ENCODE results near the gene TMEM272.

TMEM272 gene

DNA sequence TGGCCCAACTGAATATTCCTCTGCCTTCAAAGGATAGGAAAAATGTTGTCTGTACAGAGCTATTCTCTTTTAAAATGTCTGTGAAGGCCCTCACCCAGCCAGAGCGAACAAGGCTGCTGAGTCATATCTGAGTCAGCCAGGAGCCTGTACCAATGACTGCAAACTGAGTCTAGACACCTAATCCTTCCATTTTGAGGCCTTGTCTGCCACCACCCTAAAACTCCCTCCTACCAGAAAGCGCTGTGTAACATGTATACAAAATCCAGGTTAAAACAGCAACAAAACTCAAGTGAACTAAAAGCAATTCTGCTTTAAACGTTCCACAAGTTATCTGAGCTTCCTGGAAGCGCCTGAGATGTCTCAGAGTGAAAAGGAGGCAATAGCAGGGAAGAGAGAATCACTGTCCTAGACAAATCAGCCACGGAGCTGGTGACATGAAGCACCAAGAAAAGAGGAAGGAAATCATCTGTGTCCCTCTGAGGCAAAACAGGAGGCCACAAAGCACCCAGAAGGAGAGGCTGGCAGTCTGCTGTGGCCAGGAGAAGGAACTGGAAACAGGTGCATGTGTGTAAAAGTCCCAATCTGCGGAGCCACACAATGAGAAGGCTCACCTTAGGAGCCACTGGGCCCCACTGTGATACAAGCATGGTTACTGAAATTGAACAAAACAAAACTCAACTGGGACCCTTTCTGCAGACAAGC lies 51.3 kb downstream of the TMEM272 start:
- H3K4me3 ChIP-seq (ENCODE audit: low read length): no peak overlapping the region
- DNase-seq (ENCODE audit: low read depth, low spot score): no peak

DNA sequence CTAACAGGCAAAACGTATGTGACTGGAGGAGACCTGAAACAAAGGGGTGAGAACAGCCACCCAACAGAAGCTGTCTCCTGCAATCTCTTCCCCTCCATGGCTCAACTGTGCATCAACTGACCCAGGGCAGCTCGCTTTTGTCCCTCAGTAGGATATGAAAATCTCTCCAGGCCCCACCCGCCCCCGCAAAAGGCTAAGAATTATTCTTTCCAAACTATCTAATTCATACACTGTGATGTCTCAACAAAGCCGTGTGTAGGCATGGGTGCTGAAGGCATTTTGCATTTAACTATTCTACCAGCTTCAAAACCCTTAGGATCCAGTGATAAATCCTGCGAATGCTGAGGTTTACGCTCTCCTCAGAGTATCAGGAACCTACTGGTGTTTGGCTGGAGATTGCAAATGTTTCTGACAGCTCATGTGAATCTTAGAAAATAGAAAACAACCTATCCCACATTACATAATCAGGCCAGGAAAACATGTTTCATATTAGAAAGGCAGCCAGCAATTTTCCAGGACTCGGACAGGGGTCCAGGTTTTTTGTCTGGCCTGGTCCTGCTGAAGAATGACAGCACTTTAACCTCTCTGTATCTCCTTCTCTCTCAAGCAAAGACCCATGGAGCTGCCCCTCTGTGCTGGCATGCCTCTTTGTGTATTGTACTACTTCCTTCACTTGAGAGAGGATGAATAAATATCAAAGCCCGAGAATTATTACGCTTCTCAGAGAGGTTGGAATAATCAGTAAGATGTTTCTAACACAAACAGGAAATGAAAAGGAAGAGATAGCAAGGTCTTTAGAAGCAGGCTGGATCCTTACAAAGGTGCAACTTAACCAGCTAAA lies 58.3 kb downstream of the TMEM272 start:
- DNase-seq (ENCODE audit: low read depth, low spot score): no peak
- H3K4me3 ChIP-seq (ENCODE audit: low read length): no peak overlapping the region

DNA sequence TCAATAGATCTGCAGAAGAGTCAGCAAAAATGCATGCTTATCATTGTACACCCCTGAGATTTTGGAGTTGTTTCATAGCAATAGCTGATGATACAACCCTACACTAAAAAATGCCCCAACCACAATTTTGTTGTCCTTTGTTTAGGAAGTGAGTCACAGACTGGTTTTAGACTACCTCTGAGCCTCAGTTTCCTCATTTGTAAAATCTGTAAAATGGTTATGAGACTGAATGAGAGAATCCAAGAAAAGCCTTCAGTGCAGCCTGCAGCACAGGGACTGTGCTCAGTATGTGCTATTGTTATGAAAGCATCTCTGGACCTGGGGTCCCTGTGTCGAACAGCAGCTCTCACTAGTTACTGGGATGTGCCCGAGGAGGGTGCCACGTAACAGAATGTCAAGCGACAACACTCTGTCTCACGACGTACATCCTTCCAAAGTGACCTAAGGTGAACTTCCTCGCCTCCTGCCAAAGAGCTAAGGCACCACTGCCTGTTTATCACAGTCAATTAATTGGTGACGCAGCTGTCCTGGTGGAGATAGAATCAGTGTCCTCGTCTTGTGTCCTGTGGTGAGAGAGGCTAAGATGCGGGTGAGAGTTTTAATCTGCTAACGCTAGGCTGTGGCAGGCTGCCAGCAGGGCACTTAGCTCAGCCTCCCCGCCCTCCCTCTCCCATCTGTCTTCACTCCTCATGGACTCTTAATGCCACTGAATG lies 59.1 kb downstream of the TMEM272 start:
- no peak overlapping the region for H3K4me3 ChIP-seq (ENCODE audit: low read length)
- DNase-seq (ENCODE audit: low read depth, low spot score): peak; percentile 39

DNA sequence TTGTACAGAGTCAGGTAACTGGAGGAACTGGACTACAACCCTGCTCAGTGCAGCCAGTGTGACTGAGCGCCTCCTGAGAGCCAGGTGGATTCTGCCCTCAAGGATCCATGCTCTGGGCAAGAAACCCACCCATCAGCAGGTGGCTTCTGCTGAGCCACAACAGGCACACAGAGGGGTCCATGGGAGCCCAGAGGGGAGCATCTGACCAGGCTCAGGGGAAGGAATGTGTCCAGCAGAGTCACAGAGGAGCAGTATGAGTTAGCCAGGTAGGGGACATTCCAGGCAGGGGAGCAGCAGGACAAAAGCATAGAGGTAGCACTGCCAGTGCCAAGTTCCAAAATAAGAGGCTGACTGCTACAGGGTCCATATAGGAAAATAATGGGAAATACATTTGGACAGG lies 60.9 kb downstream of the TMEM272 start:
- no peak overlapping the region for H3K4me3 ChIP-seq (ENCODE audit: low read length)
- DNase-seq (ENCODE audit: low read depth, low spot score): no peak

DNA sequence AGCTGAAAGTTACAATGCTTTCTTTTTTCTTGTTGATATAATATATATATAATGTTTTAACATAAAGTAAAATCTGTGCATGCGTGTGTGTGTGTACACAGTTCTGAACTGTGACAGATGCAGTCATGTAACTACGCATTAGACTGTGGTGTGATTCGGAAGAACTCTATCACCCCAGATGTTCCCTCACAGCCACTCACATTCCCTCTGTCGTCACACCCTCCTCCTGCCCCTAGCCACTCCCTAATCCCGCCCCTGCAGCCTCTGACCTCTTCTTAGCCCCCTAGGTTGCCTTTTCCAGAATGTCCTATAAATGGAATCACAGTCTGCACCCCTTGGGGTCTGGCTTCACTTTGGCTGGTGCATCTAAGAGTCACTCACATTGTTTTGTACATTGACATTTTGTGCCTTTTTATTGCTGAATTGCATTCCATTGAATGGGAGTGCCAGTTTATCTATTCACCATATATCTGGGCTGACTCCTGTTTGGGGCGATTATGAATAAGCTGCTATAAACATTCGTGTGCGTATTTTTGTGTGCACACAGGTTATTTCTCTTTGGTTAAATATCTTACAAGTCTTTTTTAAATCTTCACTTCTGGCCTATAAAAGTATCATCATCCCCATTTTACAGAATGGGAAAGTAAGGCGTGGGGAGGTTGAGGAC lies 61.4 kb downstream of the TMEM272 start:
- H3K4me3 ChIP-seq (ENCODE audit: low read length): no peak overlapping the region
- no peak for DNase-seq (ENCODE audit: low read depth, low spot score)

DNA sequence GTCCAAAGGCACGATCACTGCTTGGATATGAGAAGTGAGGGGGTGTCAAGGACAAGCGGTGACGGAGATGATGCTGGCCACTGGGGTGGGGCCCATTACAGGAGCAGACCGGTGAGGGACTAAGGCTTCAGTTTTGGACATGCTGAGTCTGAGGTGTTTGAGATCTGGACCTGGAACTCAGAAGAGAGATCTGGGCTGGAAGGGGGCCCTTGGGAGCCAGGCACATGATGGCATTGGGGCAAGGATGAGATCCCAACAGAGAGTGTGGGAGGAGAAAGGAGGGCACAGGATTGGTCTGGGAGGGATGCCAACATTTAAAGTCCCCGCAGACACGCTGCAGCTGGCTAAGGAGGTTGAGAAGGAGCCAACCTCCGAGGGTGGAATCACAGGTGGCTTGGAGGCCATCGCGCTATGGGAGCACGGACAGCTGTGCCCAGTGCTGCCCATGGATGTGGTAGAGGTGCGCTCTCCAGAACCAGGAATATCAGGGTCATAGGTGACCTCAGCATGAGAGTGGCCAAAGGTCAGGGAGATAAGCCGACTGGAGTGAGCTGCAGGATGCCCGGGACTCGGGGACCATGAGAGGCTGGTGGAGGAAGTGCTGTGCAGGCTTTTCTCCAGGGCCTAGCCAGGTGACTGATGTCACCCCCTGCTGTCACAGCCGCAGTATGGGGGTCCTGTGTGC lies 62.8 kb downstream of the TMEM272 start:
- no peak overlapping the region for H3K4me3 ChIP-seq (ENCODE audit: low read length)
- no peak for DNase-seq (ENCODE audit: low read depth, low spot score)

DNA sequence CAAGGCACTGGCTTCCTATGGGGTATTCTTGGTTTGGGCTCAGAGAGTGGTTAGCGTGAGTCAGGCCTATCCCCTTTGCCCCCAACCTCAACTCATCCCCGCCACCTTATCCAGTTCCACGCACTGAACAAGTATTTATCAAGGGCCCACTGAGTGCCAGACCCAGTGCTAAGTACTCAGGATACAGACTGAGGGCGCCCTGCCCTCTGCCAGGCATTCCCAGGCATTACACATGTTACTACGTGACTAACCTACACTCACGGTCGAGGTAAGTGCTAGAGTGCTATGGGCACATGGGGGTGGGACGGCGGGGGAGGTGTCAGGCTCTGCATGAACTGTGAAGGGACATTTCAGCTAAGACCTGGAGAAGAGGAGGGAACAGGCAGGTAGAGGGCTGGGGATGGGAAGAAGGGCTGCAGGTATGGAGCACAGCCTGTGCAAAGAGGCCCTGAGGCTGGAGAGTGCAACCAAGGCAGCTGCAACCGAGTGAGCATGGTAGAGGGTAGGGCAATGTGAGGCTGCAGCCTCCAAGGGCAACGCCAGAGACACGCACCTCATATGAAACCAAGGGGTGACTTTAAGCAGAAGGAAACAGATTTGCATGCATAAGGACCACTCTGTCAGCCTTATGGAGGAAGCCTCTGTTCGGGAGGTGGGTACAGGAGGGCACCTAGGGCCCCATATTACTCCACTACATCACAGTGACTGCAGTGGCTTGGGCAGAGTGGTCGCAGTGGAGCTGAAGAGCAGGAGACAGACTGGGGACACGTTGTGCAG lies 63.5 kb downstream of the TMEM272 start:
- H3K4me3 ChIP-seq (ENCODE audit: low read length): no peak overlapping the region
- DNase-seq (ENCODE audit: low read depth, low spot score): peak; percentile 20

DNA sequence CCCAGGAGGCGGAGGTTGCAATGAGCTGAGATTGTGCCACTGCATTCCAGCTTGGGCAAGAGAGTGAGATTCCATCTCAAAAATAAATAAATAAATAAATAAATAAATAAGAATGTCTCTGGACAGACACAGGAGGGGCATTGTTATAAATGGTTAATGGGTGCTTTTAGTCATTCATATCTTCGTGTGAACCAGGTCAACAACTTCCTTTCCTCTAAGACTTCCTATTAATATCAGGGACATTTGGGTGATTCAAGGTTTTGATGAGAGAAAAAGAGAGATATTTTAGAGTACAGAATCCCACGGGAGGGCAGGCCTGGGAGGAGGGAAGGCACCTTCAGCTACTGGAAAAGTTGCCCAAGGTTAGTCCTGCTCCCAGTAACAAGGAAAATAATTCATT lies 64.9 kb downstream of the TMEM272 start:
- no peak overlapping the region for H3K4me3 ChIP-seq (ENCODE audit: low read length)

DNA sequence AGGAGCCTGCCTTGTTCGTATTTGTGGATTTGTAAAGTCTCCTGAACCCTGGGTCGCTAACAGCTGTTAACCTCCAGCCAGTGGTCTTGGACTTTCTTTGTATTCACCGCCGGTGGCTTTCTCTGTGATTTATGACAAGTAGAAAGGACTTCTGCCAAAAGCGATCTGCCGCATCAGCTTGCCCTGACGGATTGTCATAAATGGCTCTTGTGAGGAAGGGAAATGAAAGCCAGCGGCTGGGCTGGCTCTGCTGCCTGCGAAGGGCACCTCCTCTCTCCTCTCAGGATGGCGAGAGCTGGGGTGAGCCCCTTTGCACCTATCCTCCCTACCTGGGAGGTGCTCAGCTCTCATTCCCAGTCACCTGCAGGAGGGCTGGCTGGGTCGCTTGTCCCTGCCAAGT lies 66.6 kb downstream of the TMEM272 start:
- no peak overlapping the region for H3K4me3 ChIP-seq (ENCODE audit: low read length)
- no peak for DNase-seq (ENCODE audit: low read depth, low spot score)

More for the DNA sequence above, 64.9 kb downstream of the TMEM272 start:
- no peak for DNase-seq (ENCODE audit: low read depth, low spot score)

DNA sequence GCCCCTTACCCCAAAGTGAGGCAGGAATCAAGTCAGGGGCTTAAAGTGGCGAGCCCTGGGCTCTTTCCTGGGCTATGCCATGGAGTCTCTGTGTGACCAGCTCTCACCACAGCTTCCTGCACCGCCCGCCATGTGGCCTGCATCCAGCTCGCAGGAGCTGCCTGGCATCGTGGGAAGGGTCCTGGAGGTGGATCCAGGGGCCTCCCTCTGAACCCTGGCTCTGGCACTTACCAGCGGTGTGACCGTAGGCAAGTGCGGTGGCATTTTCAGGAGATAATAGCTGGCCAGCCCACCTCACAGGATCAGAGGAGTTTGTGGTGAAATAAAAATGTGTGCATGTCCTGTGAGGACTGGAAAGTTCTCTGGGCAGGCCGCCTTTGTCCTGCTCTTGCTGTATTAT lies 67.1 kb downstream of the TMEM272 start:
- no peak overlapping the region for H3K4me3 ChIP-seq (ENCODE audit: low read length)
- DNase-seq (ENCODE audit: low read depth, low spot score): no peak

DNA sequence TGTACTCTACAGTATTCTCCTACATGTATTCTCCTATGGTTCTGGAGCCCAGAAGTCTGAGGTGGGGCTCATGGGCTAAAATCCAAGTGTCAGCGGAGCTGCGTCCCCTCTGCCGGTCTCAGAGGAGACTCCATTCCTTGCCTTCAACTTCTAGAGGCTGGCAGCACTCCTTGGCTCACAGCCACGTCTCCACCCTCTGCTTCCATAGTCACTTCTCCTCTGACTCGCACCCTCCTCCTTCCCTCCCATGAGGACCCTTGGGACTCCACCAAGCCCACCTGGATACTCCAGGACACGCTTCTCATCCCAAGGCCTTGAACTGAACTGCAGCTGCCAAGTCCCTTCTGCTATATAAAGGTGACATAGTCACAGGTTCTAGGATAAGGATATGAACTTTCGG lies 68.8 kb downstream of the TMEM272 start:
- no peak for DNase-seq (ENCODE audit: low read depth, low spot score)
- H3K4me3 ChIP-seq (ENCODE audit: low read length): no peak overlapping the region

DNA sequence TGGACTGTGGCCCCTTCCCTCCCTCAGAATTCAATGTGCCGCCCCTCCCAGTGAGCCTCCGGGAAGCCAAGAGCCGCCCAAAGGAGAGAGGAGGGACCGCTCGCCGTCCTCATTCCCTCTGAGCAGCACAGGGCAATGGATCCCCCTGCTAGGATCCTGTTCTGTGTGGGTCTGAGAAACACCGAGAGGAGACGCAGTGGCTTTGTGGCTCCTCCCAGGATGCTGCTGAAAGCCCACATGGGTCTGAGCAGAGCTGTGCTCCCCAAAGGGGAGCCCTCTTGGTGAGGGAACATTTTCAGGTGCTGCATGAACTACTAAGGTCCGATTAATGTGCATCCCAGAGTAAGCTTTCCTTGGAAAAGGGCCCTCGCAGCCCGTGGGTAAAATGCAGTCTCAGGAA lies 71.5 kb downstream of the TMEM272 start:
- DNase-seq (ENCODE audit: low read depth, low spot score): no peak
- no peak overlapping the region for H3K4me3 ChIP-seq (ENCODE audit: low read length)

DNA sequence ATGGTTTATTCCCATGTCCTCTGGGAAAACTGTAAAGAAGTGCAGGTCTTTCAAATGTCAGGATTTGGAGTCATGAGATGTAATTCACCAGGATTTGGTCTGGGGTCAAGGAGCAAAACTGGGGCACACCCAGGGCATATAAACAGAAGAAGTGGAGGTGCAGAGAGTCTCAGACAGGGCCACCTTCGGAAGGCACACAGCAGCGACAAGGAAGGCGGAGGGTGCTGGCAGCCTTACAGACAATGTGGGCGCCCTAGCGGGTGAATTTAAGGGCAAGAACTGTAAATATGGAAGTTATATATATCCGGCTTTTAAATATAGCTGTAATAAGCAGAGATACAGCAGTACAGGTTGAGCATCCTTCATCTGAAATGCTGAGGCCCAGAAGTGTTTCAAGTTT lies 72.2 kb downstream of the TMEM272 start:
- no peak overlapping the region for H3K4me3 ChIP-seq (ENCODE audit: low read length)
- no peak for DNase-seq (ENCODE audit: low read depth, low spot score)

DNA sequence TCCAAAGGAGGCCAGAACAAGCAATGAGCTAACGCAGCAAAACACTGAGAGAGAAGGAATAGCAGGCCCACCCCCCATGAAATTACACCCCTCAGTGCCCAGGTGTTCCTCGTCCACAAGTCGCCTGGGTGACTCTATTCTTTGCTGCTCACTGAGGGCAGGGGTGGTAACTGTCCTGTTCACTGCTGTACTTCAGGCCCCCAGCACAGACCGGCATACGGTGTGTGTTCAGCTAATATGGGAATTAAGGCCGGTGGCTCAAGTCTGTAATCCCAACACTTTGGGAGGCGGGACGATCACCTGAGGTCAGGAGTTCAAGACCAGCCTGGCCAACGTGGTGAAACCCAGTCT lies 72.9 kb downstream of the TMEM272 start:
- DNase-seq (ENCODE audit: low read depth, low spot score): no peak
- no peak overlapping the region for H3K4me3 ChIP-seq (ENCODE audit: low read length)

DNA sequence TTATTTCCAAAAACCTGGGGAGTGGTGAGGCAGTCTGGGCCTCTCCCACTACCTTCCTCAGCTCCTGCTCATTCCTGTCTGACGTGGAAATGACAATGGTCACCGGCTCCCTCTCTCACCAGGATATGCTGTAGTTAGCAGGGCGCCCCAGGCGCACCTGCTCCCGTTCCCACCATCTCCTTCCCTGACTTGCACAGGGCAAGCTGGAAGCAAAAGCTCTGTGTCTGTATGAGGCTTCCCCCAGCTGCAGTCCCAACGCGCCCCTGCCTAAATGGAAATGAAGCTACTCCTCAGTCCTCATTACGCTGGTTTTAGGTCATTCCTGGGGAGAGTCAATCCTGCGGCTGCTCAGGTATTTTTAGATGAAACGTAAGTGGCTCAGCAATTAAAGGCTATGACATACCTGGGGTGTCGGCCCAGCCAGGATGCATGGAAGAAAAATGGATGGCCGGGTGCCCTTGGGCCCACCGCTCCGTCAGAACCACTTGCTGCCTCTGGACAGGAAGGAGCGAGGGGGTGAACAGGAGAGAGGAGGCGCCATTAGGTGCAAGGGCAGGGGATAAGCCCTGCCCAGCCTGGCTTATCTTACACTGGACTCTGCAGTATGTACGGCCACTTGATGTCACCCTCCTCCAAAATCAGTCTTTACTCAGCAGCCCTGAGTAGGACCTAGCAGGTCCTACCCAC lies 73.4 kb downstream of the TMEM272 start:
- no peak for DNase-seq (ENCODE audit: low read depth, low spot score)
- H3K4me3 ChIP-seq (ENCODE audit: low read length): no peak overlapping the region

DNA sequence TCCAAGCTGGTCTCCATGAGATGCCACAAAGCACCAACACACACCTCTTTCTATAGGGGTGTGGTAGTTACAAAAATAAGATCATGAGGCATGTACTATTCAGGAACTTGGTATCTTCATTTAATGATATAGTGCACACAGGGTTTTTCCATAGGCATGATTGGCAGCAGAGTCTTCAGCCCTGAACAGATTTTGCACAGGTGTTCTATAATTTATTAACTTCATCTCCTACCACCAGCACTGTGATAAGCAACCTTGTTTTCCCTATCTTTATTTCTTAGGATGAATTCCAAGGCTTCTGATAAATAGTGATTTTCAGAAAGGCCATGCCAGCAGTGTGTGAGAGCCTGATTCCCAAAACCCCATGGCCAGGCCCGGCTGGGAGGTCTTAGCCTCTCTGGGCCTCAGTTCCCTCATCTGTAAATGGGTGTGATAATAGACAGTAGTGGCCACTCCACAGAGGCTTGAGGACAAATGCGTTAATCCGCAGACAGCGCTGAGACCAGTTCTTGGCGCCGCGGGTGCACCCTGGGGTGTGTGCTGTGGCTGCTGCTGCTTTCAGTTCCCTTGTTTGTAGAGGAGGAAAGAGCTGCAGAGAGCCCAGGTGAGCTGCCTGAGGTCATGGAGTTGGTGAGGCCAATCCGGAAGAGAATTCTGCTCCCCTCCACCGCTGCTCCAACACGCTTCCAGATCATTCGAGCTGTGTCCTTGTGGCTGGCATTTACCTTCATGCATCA lies 74.1 kb downstream of the TMEM272 start:
- no peak overlapping the region for H3K4me3 ChIP-seq (ENCODE audit: low read length)
- DNase-seq (ENCODE audit: low read depth, low spot score): no peak

DNA sequence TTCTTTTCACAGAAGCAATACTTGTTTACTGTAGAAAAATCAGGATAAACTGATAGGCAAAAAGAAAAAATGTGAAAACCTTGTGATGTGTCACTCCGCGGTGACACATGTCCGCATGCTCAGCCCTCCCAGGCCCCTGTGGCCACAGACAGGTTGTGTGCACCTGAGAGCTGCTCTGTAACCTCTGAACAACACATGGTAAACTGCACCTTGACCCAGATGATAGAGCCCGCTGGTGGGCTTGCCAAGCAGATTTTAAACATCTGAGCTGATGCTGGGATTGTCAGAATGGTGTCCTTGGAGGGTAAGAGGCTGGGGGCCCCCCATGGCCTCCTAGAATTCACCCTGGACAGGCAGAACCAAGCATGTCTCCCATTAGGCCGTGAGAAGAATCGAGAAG lies 74.8 kb downstream of the TMEM272 start:
- H3K4me3 ChIP-seq (ENCODE audit: low read length): no peak overlapping the region
- DNase-seq (ENCODE audit: low read depth, low spot score): no peak
